ENCODE measurements around the gene DNAJC11. TPM values are rescaled to one million over a fixed set of nuclear protein-coding genes. Genes with fewer than 3 reads are reported as not detected.
"Not testable (repeated sequence)": the region's sequence is repeated elsewhere in the genome, so short reads cannot be mapped to it uniquely, and the experiment has no call there.

The DNAJC11 gene
- total RNA-seq, 2 experiments from 2014 or later: 43.0 to 44.6 TPM

DNA sequence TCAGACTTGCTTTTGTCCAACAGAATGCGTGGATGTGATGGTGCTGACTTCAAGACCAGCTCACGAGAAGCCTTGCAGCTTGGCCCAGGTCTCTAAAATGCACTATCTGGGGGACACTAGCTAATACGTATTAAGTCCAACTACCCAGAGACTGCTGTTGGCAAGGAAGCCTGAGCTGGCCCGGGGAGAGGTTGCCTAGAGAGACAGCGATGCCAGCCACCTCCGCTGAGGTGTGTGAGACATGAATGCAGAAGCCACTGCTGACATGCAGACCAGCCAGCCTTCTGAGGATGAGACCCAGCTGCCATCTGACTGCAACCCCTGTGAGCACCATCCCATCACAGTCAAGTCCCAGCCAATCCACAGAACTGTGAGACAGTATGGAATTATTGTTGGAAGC, 44.5 kb downstream of the DNAJC11 start:
- Mint-ChIP-seq H3K27ac (no peak overlapping the region), H3K27me3 (no peaks in the 10 kb centered on the region), H3K9me3 (no peaks in the 10 kb centered on the region), H3K4me1 (peaks cover 7% of the 10 kb centered on the region), H3K36me3 (peaks cover 2% of the 10 kb centered on the region), H3K4me3 (no peak overlapping the region)
- no peak for ATAC-seq (ENCODE audit: low read depth)
- POLR2A ChIA-PET: no interaction called here
- no peak for DNase-seq

DNA sequence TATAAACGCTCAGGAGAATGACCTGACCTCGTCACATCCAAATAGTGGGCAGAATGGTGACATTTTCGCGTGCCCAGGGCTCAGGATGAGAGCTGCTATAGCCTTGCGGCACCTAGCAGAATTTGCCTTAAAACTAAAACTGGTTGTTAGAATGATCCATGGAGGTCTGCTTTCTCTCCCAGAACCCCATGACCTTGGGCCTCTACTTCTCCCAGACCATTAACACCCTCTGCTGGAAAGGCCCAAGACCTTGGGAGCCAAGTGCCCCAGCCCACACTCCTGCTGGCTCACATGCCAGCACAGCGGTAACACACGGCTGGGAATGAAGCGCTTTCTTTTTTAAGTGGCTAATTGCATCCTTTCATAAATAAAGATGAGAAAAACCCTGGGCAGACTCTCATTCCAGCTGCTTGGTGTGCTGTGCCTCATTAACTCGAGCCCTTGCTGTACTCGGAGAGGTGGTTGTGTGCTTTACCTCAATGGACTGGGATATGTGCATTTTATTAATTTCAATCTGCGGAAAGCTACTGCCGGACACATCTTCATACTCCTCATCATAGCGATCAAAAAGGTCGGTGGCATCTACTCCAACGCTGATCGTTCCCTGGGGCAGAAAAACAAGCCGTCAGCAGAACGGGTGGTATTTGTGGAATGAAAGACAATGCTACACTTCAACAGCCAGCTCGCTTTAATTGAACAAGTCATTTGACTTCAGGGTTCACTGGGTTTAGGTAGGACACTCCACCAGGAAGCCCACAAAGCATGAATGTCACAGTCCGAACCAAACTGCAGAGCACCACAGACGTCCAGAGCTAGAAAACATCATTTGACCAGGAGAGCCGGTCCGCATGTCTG, 48.0 kb downstream of the DNAJC11 start:
- Mint-ChIP-seq H3K36me3 (no peaks in the 10 kb centered on the region), H3K27ac (no peak overlapping the region), H3K4me3 (no peak overlapping the region), H3K27me3 (no peaks in the 10 kb centered on the region), H3K9me3 (no peaks in the 10 kb centered on the region), H3K4me1 (peaks cover 5% of the 10 kb centered on the region)
- no peak for DNase-seq
- ATAC-seq (ENCODE audit: low read depth): no peak
- POLR2A ChIA-PET: no interaction called here

GRCh38 chr1:6652986-6653385, 48.6 kb downstream of the DNAJC11 start:
- POLR2A ChIA-PET: no interaction called here
- H3K36me3 Mint-ChIP-seq: no peaks in the 10 kb centered on the region
- no peaks in the 10 kb centered on the region for H3K9me3 Mint-ChIP-seq
- peaks cover 5% of the 10 kb centered on the region for H3K4me1 Mint-ChIP-seq
- H3K27ac Mint-ChIP-seq: no peak overlapping the region
- DNase-seq (no peak), ATAC-seq (ENCODE audit: low read depth) (no peak)
- H3K27me3 Mint-ChIP-seq: no peaks in the 10 kb centered on the region
- no peak overlapping the region for H3K4me3 Mint-ChIP-seq

- no peak overlapping the region for H3K27ac Mint-ChIP-seq
- peaks cover 2% of the 10 kb centered on the region for H3K4me1 Mint-ChIP-seq
- POLR2A ChIA-PET: interaction anchor here (0.6 kb wide), 1 partner anchor 159 kb away, joined by 8 read pairs; no protein-coding TSS in a partner anchor
- no peaks in the 10 kb centered on the region for H3K27me3 Mint-ChIP-seq
- H3K9me3 Mint-ChIP-seq: no peaks in the 10 kb centered on the region
- no peak overlapping the region for H3K4me3 Mint-ChIP-seq
- no peak for ATAC-seq (ENCODE audit: low read depth)
- no peak for DNase-seq
- no peaks in the 10 kb centered on the region for H3K36me3 Mint-ChIP-seq
Measured at GRCh38 chr1:6651909-6652308, 49.7 kb downstream of the DNAJC11 start.

DNA sequence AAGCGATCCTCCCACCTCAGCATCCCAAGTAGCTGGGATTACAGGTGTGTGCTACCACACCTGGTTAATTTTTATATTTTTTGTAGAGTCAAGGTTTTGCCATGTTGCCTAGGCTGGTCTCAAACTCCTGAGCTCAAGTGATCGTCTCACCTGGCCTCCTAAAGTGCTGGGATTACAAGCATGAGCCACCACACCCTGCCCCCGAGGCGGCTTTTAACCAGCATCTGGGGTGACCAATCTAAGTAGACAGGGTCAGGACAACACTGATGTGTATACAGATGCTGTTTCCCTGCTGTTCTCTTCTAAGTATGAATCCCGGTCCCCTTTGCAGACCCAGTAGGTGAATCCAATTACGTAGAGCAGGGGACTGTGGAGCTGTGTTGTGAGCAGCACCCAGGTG, 53.1 kb downstream of the DNAJC11 start:
- DNase-seq: no peak
- no peaks in the 10 kb centered on the region for H3K27me3 Mint-ChIP-seq
- POLR2A ChIA-PET: no interaction called here
- peaks cover 2% of the 10 kb centered on the region for H3K4me1 Mint-ChIP-seq
- ATAC-seq (ENCODE audit: low read depth): no peak
- H3K4me3 Mint-ChIP-seq: no peak overlapping the region
- H3K27ac Mint-ChIP-seq: no peak overlapping the region
- no peaks in the 10 kb centered on the region for H3K36me3 Mint-ChIP-seq
- H3K9me3 Mint-ChIP-seq: no peaks in the 10 kb centered on the region

- DNase-seq: no peak
- no peaks in the 10 kb centered on the region for H3K9me3 Mint-ChIP-seq
- H3K4me1 Mint-ChIP-seq: peaks cover 2% of the 10 kb centered on the region
- no peak overlapping the region for H3K27ac Mint-ChIP-seq
- ATAC-seq (ENCODE audit: low read depth): peak; percentile 62
- peaks cover 2% of the 10 kb centered on the region for H3K36me3 Mint-ChIP-seq
- no peak overlapping the region for H3K4me3 Mint-ChIP-seq
- H3K27me3 Mint-ChIP-seq: no peaks in the 10 kb centered on the region
- POLR2A ChIA-PET: no interaction called here
Measured at GRCh38 chr1:6646499-6647148, 55.0 kb downstream of the DNAJC11 start.

DNA sequence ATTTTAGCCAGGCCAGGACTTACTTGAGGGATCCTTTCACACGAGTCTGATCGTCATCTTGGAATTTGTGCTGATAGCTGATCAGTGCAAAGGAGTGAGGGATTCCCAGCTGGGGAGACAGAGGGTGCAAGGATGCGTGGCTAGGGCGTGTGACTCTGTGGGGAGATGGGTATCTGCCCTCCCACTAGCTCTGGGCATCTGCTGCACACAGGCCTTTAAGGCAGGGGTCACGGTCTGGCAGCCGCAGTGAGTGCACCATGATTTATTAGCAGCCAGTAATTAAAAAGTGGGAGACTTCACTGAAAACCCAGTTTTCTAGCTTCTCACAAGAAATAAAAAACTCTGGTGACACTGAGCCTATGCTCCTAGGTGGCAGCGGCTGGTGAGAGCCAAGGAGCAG, 56.6 kb downstream of the DNAJC11 start:
- Mint-ChIP-seq H3K27me3 (no peaks in the 10 kb centered on the region), H3K4me3 (no peak overlapping the region), H3K9me3 (no peaks in the 10 kb centered on the region), H3K27ac (no peak overlapping the region), H3K36me3 (peaks cover 2% of the 10 kb centered on the region), H3K4me1 (peaks cover 2% of the 10 kb centered on the region)
- no peak for DNase-seq
- POLR2A ChIA-PET: interaction anchor here (1.2 kb wide), 1 partner anchor 43 kb away, joined by 3 read pairs; the partner anchor contains the start of gene KLHL21
- no peak for ATAC-seq (ENCODE audit: low read depth)

GRCh38 chr1:6640867-6641266, 60.7 kb downstream of the DNAJC11 start:
- not testable (repeated sequence) for DNase-seq; H3K27ac Mint-ChIP-seq; H3K4me3 Mint-ChIP-seq; H3K27me3 Mint-ChIP-seq; H3K36me3 Mint-ChIP-seq; H3K4me1 Mint-ChIP-seq; H3K9me3 Mint-ChIP-seq; ATAC-seq (ENCODE audit: low read depth)
- POLR2A ChIA-PET: interaction anchor here (0.7 kb wide), 1 partner anchor 177 kb away, joined by 3 read pairs; no protein-coding TSS in a partner anchor

DNA sequence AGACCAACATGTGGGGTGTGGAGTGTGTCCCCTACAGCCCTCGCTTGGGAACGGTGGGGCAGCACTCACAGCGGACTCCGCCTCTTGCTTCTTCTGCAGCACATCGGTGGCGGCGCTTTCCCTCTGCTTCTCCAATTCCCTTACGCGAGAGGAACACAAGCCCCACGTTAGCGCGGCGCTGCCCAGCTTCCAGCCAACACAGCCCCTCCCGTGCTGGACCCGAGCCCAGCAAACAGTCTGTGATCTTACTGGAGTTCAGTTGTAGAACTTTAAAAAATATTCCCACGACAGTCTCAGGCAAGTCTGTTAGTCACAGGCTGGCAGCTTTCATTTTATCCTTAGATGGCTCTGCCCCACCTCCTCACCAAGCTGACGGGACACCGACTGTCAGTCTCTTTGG, 63.4 kb downstream of the DNAJC11 start:
- no peak for ATAC-seq (ENCODE audit: low read depth)
- POLR2A ChIA-PET: interaction anchor here (0.6 kb wide), 1 partner anchor 44 kb away, joined by 5 read pairs; no protein-coding TSS in a partner anchor
- no peak for DNase-seq
- Mint-ChIP-seq H3K27me3 (no peaks in the 10 kb centered on the region), H3K4me3 (no peak overlapping the region), H3K36me3 (peaks cover 7% of the 10 kb centered on the region), H3K4me1 (no peaks in the 10 kb centered on the region), H3K27ac (no peak overlapping the region), H3K9me3 (no peaks in the 10 kb centered on the region)

- Mint-ChIP-seq H3K27me3 (no peaks in the 10 kb centered on the region), H3K27ac (no peak overlapping the region), H3K4me3 (no peak overlapping the region), H3K9me3 (no peaks in the 10 kb centered on the region), H3K4me1 (no peaks in the 10 kb centered on the region), H3K36me3 (peaks cover 5% of the 10 kb centered on the region)
- no peak for ATAC-seq (ENCODE audit: low read depth)
- no peak for DNase-seq
- POLR2A ChIA-PET: no interaction called here
Measured at GRCh38 chr1:6637770-6638169, 63.8 kb downstream of the DNAJC11 start.

- ATAC-seq (ENCODE audit: low read depth); H3K27me3 Mint-ChIP-seq; H3K9me3 Mint-ChIP-seq; H3K36me3 Mint-ChIP-seq; H3K27ac Mint-ChIP-seq; H3K4me1 Mint-ChIP-seq; H3K4me3 Mint-ChIP-seq; DNase-seq: not testable (repeated sequence)
- POLR2A ChIA-PET: interaction anchor here (0.6 kb wide), 1 partner anchor 243 kb away, joined by 3 read pairs; no protein-coding TSS in a partner anchor
Measured at GRCh38 chr1:6636778-6637177, 64.8 kb downstream of the DNAJC11 start.

- peaks cover 5% of the 10 kb centered on the region for H3K36me3 Mint-ChIP-seq
- H3K27ac Mint-ChIP-seq: no peak overlapping the region
- H3K9me3 Mint-ChIP-seq: no peaks in the 10 kb centered on the region
- POLR2A ChIA-PET: interaction anchor here (0.6 kb wide), 1 partner anchor 242 kb away, joined by 3 read pairs; no protein-coding TSS in a partner anchor
- H3K27me3 Mint-ChIP-seq: no peaks in the 10 kb centered on the region
- DNase-seq (no peak), ATAC-seq (ENCODE audit: low read depth) (no peak)
- H3K4me1 Mint-ChIP-seq: no peaks in the 10 kb centered on the region
- H3K4me3 Mint-ChIP-seq: no peak overlapping the region
Measured at GRCh38 chr1:6635910-6636760, 65.5 kb downstream of the DNAJC11 start.

DNA sequence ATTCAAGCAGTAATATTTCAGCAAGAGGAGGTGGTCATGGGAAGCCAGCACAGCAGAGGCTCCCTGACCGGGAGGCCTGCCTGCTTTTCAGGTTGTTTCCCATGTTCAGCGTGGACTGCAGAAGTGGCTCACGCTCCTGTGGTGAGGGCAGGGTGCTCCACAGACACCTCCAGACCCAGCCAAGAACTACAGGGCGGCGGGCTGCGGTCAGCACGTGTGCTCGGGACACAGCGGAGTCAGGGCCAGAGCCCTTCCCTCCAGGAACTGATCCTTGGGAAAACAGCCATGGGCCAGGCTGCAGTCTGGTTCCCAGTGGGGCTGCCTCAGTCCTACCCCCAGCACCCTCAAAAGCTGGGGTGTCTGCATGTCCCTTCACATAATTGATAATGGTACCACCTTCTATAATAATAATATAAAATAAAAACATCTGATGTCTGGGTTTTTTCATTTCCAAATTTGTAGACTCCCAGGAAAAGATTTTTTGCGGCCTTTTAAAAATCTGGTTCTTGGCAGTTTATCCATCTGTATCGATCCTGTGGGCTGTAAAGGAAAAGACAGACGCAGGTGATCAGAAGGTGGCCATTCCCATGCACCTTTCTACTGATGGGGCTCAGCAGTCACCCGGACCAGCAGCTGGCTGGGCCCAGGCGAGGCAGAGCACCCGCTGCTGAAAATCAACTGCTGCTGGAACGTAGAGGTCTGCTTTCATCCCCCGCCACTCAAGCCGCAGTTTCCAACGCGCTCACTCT, 66.3 kb downstream of the DNAJC11 start:
- H3K9me3 Mint-ChIP-seq: no peaks in the 10 kb centered on the region
- POLR2A ChIA-PET: no interaction called here

More for the DNA sequence above, 66.3 kb downstream of the DNAJC11 start:
- no peaks in the 10 kb centered on the region for H3K4me1 Mint-ChIP-seq
- H3K36me3 Mint-ChIP-seq: peaks cover 5% of the 10 kb centered on the region
- no peaks in the 10 kb centered on the region for H3K27me3 Mint-ChIP-seq
- H3K4me3 Mint-ChIP-seq: no peak overlapping the region
- DNase-seq (no peak), ATAC-seq (ENCODE audit: low read depth) (no peak)
- H3K27ac Mint-ChIP-seq: no peak overlapping the region
